ENCODE results near the gene PURB. TPM values are rescaled to one million over a fixed set of nuclear protein-coding genes. Genes with fewer than 3 reads are reported as not detected.

PURB gene
- total and polyA plus RNA-seq, 2 of the 4 experiments (the other 2 are of a cell fraction) = 6.3 to 8.8 TPM

DNA sequence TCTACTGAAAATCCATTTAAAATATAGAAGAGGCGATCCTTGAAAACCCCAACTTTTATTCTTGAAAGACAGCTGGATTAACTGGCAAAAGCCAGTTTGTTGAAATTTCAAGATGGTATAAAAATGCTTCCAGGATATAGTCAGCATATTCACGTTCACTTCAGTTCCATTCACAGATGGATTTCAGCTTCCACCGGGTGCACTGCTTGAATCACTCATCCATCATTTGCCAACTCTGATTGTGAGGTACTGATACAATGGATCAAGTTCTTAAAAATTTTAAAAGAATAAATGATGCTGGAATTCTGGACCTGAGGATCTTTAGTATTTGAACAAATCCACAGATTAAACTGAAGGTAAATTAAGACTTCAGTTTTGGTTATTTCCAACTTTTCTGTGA is 2.4 kb downstream of the PURB start:
- Histone ChIP-seq H3K36me3 (ENCODE audit: control insufficient read depth, insufficient read depth, low read length) (peaks cover 9% of the 10 kb centered on the region), H2BK15ac (ENCODE audit: low read depth, low read length) (no peak overlapping the region), H2BK20ac (ENCODE audit: low read depth, low read length) (no peak overlapping the region), H4K8ac (ENCODE audit: low read depth in 2 of 2, low read length in 2 of 2) (no peak overlapping the region), H2AK9ac (replicated peaks; ENCODE audit: low read depth, low read length, poor library complexity) (no peak overlapping the region), H3K9me3 (ENCODE audit: control insufficient read depth, insufficient read depth, low read length) (no peaks in the 10 kb centered on the region), H4K5ac (ENCODE audit: low read depth, low read length) (no peak overlapping the region), H4K20me1 (ENCODE audit: insufficient read depth, low read length) (peaks cover 33% of the 10 kb centered on the region), H3K4me2 (ENCODE audit: low read depth, low read length) (peak overlapping the region; percentile 93), H3K4me1 (ENCODE audit: control insufficient read depth, insufficient read depth, low read length) (peaks cover 11% of the 10 kb centered on the region), H3K27ac (ENCODE audit: insufficient read depth, low read length) (peak overlapping the region; percentile 25; the same call in 1 of the 2 replicates), H3K14ac (replicated peaks; ENCODE audit: low read depth, low read length) (no peak overlapping the region; the same call in 1 of the 2 replicates), H3K79me1 (ENCODE audit: low read depth in 1 of 2, low read length in 2 of 2) (peaks cover 8 to 31% of the 10 kb centered on the region in 2 experiments; a peak in 3 of 4 replicates), H3K23ac (ENCODE audit: low read depth, low read length) (peak overlapping the region; percentile 97), H3K56ac (ENCODE audit: extremely low read depth, insufficient read depth, low read length) (0 out of 2 replicates have a peak overlapping the region, but pooled peaks have one; percentile 23), H3K18ac (ENCODE audit: low read depth, low read length) (no peak overlapping the region), H2BK120ac (ENCODE audit: low read depth, low read length) (peak overlapping the region; percentile 16; the same call in 1 of the 2 replicates), H2BK5ac (ENCODE audit: low read depth, low read length, poor library complexity, severe bottlenecking) (peak overlapping the region; percentile 46), H3K4me3 (ENCODE audit: insufficient read depth, low read depth, low read length) (peak overlapping the region; percentile 61; the same call in 1 of the 2 replicates), H3K9me1 (ENCODE audit: insufficient read depth, low read length) (no peaks in the 10 kb centered on the region), H3K9ac (ENCODE audit: low read depth, low read length) (peak overlapping the region; percentile 97; the same call in 1 of the 2 replicates), H2AK5ac (ENCODE audit: low read depth, low read length) (no peak overlapping the region), H2AFZ (replicated peaks; ENCODE audit: low read length, poor library complexity) (no peak overlapping the region), H4K91ac (ENCODE audit: insufficient read depth, low read depth, low read length) (no peak overlapping the region), H3K27me3 (ENCODE audit: control insufficient read depth, insufficient read depth, low read length) (no peaks in the 10 kb centered on the region), H3K4ac (ENCODE audit: low read depth, low read length) (no peak overlapping the region; the same call in 1 of the 2 replicates)
- DNase-seq (peak; percentile 26), ATAC-seq (ENCODE audit: low read depth) (no peak)
- intact Hi-C loops (cut with micrococcal nuclease) = loop anchor here (1.0 to 5.0 kb wide), 2 partner anchors 86 to 229 kb away; partner anchors contain the start of gene TBRG4
- POLR2A ChIA-PET (ENCODE audit: unreplicated experiment) = no interaction called here
- WGBS, 2 experiments (ENCODE audit: extremely low coverage in 2 of 2, insufficient read length in 1 of 2) = no CpG with 5 or more reads among the region's 3 CpGs
- no TSS peak for BruUV-seq (replicated peaks)
- in situ Hi-C loops (cut with MboI; ENCODE audit: low sequenced_read_pairs) = no loop called here
- CTCF ChIA-PET = interaction anchor here (1.2 to 1.3 kb wide), 2 partner anchors 26 to 39 kb away, joined by 3 to 6 read pairs; no protein-coding TSS in a partner anchor
- dilution Hi-C loops (cut with HindIII; ENCODE audit: low sequenced_read_pairs, unreplicated experiment) = no loop called here
- TF ChIP-seq FOS (IDR thresholded peaks at IDR 0.05; ENCODE audit: low read depth, low read length) = no peak
